Right forelimb (tissue), 1 donor: ENCODE results near the gene USP38.
"Not testable (repeated sequence)": the region's sequence is repeated elsewhere in the genome, so short reads cannot be mapped to it uniquely, and the experiment has no call there.

Experiments used
- DNase-seq: peaks from one replicate; pipeline ENCODE4 v3.0.0-alpha.2; 2018

The USP38 gene

GRCh38 chr4:143184503-143185252 lies at the start of gene USP38:
Gene USP38, plus strand, starts transcription at chr4:143184917. Its CDS starts 534 bp downstream, at chr4:143185451.
- peak; percentile 92 for DNase-seq

DNA sequence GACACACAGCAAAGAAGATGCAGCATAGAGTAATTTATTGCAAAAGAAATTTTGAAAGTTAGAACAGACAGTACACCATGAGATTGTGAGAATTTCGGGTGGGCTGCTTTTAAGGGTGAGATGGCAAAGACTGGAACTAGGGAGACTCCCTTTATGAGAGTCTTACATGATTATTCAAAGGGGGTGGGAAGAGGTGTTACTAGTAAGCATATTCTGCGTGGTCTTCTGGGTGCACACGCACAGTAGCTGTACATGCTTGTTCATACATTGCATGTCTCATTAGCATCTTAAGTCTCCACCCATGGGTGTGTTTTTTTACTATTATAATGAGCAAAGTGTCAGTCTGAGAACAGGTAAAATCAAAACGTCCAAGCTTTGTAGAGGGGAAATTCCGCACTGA lies 49.4 kb upstream of the USP38 start:
- no peak for DNase-seq

DNA sequence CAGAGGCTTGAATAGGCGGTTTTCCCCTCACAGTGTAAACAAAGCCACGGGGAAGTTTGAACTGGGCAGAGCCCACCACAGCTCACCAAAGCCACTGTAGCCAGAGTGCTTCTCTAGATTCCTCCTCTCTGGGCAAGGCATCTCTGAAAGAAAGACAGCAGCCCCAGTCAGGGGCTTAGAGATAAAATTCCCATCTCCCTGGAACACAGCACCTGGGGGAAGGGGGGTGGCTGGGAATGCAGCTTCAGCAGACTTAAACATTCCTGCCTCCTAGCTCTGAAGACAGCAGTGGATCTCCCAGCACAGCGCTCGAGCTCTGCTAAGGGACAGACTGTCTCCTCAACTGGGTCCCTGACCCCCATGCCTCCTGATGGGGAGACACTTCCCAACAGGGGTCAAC lies 44.0 kb upstream of the USP38 start:
- DNase-seq = no peak

DNA sequence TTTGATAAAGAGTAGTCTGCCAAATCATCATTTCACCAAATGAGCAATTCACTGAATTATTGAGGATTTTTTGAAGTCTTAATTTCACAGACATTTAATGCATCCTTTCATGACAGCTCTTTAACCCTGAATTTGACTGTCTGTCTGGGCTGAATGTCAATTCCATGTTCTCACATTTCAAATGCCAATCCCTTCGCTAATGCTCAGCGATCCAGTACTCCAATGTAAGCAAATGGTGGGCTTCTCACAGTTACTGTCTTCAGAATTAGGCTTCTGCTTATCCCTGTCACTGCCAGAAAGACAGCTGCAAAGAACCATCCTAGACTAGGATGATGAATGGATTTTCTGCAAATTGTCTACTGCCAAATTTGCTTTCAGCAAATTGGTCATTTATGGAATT lies 36.2 kb upstream of the USP38 start:
- no peak for DNase-seq

DNA sequence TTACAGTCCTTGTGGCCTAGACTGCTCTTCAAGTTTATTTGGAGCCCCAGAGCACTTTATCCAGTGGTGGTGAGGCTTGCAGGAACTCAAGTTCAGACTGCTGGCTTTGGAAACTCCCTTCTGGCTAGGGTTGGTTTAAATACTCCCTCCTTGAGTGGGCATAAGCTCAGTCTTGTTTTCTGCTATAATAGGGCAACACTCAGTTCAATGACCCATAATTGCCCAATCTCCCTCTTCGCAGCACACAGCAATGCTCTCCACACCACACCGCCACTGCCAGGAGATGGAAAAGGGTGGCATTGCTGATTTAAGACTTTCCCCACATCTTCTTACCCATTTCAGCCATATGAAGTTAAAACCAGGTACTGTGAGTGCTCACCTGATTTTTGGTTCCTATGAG lies 27.9 kb upstream of the USP38 start:
- DNase-seq = no peak

- DNase-seq = no peak
These were observed 21.1 kb upstream of the USP38 start for GRCh38 chr4:143163614-143164013.

- DNase-seq = not testable (repeated sequence)
These were observed 18.0 kb upstream of the USP38 start for GRCh38 chr4:143166722-143167121.

- no peak for DNase-seq
These were observed 5.8 kb upstream of the USP38 start for GRCh38 chr4:143178923-143179322.

DNA sequence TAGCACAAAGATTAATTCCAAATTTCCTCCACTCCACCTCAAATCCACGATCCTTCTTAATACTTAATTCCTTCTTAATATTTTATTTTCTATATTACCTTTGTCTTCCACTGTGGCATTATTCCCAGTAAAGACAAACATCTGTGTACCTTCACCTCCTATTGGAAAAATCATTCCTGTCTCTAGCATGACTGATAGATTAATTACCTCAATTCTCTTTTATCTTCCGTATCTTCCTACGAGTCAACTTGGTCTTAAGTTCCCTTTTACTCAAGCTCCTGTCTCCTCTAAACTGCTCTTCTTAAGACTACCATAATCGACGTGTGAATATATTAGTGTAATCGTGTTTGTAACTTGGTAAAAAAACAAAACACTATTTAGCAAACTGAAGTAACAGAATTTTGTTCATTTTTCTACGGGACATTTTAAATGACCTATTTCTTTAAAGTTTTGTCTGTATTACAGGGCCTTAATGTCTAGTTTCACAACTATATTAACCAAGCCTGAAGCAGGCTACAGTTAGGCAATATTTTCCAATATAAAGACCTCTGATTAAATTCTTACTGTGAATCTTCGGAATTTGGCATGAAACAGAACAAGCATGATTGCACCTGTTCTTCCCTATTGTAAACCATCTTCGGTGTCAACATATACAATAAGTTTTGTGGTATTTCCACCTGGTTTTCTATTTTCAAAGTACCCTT lies 1.1 kb upstream of the USP38 start:
- DNase-seq = no peak

DNA sequence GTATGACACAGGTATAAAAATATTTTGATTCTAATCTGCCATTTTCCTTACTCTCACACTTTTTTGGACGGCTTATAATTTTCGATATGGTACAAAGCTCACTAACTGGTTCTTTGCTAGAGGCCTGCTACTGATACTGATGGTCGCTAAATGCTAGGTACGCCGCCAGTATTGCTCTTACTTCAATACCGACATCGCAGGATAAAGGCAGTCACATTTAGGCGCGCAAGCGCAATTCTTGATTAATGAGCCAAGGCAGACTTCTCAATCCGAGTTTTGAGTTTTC lies 557 bp upstream of the USP38 start:
- DNase-seq = no peak

DNA sequence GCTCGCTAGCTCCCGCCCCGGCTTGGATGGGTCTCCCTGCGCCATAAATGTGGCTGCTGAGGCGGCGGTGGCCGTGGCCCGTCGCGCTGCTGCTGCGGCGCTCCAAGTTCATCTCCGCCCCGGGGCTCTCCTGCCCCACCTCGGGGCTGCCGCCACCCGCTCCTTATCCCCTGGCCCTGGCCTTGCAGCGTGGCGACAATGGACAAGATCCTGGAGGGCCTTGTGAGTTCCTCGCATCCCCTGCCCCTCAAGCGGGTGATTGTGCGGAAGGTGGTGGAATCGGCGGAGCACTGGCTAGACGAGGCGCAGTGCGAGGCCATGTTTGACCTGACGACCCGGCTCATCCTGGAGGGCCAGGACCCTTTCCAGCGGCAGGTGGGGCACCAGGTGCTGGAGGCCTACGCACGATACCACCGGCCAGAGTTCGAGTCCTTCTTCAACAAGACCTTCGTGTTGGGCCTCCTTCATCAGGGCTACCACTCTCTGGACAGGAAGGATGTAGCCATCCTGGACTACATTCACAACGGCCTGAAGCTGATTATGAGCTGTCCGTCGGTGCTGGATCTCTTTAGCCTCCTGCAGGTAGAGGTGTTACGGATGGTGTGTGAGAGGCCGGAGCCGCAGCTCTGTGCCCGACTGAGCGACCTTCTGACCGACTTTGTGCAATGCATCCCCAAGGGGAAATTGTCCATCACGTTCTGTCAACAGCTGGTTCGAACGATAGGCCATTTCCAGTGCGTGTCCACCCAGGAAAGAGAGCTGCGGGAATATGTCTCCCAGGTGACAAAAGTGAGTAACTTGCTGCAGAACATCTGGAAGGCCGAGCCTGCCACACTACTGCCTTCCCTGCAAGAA lies 763 bp downstream of the USP38 start:
- DNase-seq = no peak

- DNase-seq = no peak
These were observed 1.5 kb downstream of the USP38 start for GRCh38 chr4:143186212-143186611.

GRCh38 chr4:143186649-143187048 lies 1.9 kb downstream of the USP38 start:
- DNase-seq = no peak

DNA sequence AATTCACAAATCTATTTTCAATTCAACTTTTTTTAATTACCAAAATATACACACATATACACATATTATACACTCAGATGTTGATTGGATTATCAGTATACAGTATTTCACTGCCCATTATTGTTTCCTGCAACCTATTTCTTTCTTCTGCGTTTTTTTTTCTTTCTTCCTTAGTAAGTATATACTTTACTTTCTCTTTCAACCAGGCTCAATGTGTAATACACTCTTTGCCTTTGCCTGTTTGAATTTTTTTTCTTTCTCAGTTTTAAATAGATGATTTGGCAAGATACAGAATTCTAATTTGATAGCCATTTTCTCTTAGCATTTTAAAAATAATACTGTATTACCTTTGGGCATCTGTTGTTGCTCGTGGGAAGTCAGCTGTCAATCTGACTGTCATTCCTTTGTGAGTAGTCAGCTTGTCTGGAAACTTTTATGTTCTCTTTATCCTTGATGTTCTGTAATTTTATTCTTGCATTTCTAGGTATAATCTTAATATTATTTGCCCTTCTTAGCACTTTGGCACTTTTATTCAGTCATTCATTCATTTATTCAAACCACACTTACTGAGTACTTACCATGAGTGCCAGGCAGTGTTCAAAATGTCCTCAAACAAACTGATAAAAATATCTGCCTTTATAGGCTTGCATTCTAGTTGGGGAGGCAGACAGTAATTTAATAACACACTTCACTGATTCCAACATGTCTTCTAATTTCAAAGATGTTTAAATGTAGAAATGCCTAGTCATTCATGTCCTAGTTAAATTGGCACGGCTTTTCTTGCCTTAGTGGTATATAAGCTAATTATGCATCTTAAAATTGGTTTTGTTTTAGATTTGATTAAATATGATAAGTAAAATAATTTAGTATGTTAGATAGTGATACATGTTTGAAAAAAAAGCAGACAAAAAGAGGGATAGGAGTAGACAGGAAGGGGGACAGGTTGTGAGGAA lies 3.7 kb downstream of the USP38 start:
- no peak for DNase-seq

- DNase-seq = no peak
These were observed 4.8 kb downstream of the USP38 start for GRCh38 chr4:143189528-143189927.

GRCh38 chr4:143195581-143195980 lies 10.9 kb downstream of the USP38 start:
- no peak for DNase-seq

GRCh38 chr4:143196323-143196722 lies 11.6 kb downstream of the USP38 start:
- DNase-seq = no peak

DNA sequence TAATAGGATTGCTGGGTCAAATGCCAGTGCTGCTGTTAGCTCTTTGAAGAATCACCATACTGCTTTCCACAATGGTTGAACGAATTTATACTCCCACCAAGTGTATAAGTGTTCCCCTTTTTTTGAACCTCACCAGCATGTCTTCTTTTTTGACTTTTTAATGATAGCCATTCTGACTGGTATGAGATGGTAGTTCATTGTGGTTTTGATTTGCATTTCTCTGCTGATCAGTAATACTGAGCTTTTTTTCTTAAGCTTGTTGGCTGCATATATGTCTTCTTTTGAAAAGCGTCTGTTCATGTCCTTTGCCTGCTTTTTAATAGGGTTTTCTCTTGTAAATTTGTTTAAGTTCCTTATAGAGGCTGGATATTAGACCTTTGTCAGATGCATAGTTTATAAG lies 14.8 kb downstream of the USP38 start:
- DNase-seq = no peak

DNA sequence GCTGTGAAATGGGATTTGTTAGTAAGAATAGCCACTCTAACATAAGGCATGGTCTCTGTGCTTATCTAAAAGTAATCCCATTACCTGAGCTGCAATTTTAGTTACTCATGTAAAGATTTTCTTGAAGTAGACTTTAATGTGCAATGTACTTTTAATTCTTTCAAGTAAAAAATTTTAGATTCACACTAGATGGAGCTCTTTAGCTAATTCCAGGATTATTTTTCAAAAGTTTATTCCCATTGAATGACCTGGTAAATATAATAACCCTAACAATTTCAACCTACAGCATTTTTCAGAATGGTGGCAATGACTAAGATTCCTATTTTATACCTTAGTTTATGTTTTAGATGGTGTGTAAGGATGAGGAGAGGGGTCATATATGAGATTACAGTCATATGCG lies 18.1 kb downstream of the USP38 start:
- no peak for DNase-seq

- DNase-seq = no peak
These were observed 18.9 kb downstream of the USP38 start for GRCh38 chr4:143203577-143203976.

DNA sequence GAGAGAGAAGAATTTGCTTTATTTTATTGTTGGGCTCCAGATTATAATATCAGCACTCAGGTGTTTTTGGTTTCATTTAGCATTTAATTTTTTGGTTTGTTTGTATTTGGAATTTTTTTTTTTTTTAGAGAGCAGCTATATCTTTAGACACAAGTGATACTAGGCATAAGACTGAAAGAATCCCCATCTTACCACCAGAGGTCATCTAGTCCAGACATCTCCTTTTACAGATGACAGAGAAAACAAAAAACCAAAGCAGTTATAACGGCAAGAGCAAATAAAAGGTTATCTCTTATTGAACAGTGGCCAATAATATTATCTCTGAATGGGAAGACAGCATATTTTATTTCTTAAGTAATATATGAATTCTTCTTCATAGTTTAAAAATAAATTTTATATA lies 22.8 kb downstream of the USP38 start:
- no peak for DNase-seq

GRCh38 chr4:143212566-143212965 lies 27.8 kb downstream of the USP38 start:
- no peak for DNase-seq

- DNase-seq = no peak
These were observed 31.2 kb downstream of the USP38 start for GRCh38 chr4:143215873-143216272.
